C4-2B (cell line): ENCODE data around the gene DNM3.

ENCODE experiments used
- ZFX ChIP-seq: fragments of 450-650 bp; IDR thresholded peaks from 2 replicates; pipeline ENCODE4 v1.6.1; 2017
- TF ChIP-seq, protein P1 (sequence below): fragments of 450-650 bp; conservative IDR thresholded peaks from 2 replicates; pipeline ENCODE4 v1.5.1; 2017; ENCODE audit warnings: mild to moderate bottlenecking

DNA sequence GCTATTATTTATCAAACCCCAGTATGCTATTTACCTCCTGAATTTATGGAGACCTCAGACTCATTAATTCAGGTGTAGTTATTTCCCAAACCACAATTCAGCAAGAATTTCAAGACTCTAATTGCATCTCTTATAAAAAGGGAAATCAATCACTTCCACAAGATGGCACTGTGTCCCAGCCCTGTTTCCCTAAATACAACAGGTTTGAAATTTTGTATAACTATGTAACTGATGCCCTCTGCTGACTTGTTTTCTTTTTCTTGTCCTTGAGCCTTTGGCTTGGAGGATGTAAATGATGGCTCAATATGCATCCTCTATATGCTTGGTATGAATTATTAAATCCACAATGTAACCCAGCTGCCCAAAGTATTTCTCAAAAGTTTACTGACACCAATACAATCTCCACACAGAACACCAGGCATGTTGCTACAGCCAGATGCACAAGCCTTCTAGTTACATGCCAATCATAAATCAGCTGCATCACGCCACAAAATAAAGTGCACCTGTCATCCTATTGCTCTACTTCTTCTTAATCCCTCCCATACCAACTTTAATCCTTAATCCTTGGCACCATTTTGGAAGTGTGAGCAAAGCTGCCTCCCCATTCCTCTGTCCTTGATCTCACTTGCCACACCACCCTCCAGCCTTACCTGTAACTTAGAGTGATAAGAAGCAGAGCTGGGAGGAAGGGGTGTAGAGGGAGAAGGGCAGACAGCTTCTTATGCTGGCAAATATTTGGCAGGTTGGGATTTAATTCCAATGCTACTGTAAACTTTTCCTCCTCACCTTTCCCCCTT is 588.2 kb downstream of the DNM3 start:
- TF ChIP-seq, protein P1, sequence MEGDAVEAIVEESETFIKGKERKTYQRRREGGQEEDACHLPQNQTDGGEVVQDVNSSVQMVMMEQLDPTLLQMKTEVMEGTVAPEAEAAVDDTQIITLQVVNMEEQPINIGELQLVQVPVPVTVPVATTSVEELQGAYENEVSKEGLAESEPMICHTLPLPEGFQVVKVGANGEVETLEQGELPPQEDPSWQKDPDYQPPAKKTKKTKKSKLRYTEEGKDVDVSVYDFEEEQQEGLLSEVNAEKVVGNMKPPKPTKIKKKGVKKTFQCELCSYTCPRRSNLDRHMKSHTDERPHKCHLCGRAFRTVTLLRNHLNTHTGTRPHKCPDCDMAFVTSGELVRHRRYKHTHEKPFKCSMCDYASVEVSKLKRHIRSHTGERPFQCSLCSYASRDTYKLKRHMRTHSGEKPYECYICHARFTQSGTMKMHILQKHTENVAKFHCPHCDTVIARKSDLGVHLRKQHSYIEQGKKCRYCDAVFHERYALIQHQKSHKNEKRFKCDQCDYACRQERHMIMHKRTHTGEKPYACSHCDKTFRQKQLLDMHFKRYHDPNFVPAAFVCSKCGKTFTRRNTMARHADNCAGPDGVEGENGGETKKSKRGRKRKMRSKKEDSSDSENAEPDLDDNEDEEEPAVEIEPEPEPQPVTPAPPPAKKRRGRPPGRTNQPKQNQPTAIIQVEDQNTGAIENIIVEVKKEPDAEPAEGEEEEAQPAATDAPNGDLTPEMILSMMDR, result peak; percentile 96
- TF ChIP-seq ZFX, result no peak
